GM18502 (cell line): Measurements from ENCODE around the gene RHBDD1.
A peak's percentile ranks its signal among the peaks of the same experiment; 100 is the strongest.

Experiments used
- ATAC-seq: cut with Tn5 transposase; IDR thresholded peaks from one replicate; pipeline ENCODE4 v1.9.1; 2021; ENCODE audit warnings: mild to moderate bottlenecking; ENCODE audit not compliant: unreplicated experiment, poor library complexity

Gene RHBDD1

GRCh38 chr2:226883296-226883795 is 47.5 kb downstream of the RHBDD1 start:
- no peak for ATAC-seq

- ATAC-seq: no peak
Observed at GRCh38 chr2:226884166-226884565, 48.3 kb downstream of the RHBDD1 start.

- no peak for ATAC-seq
Observed at GRCh38 chr2:226885769-226886435, 50.0 kb downstream of the RHBDD1 start.

GRCh38 chr2:226887940-226888339 is 52.1 kb downstream of the RHBDD1 start:
- no peak for ATAC-seq

GRCh38 chr2:226888378-226888965 is 52.6 kb downstream of the RHBDD1 start:
- ATAC-seq: no peak

GRCh38 chr2:226888971-226889370 is 53.1 kb downstream of the RHBDD1 start:
- no peak for ATAC-seq

GRCh38 chr2:226890286-226890685 is 54.4 kb downstream of the RHBDD1 start:
- no peak for ATAC-seq

- no peak for ATAC-seq
Observed at GRCh38 chr2:226891780-226892590, 56.1 kb downstream of the RHBDD1 start.

GRCh38 chr2:226892729-226893128 is 56.9 kb downstream of the RHBDD1 start:
- no peak for ATAC-seq

GRCh38 chr2:226893216-226893615 is 57.4 kb downstream of the RHBDD1 start:
- ATAC-seq: no peak

GRCh38 chr2:226894752-226895151 is 58.9 kb downstream of the RHBDD1 start:
- no peak for ATAC-seq

GRCh38 chr2:226895579-226895978 is 59.7 kb downstream of the RHBDD1 start:
- no peak for ATAC-seq

- ATAC-seq: no peak
Observed at GRCh38 chr2:226898121-226898520, 62.3 kb downstream of the RHBDD1 start.

GRCh38 chr2:226898897-226899296 is 63.0 kb downstream of the RHBDD1 start:
- no peak for ATAC-seq

GRCh38 chr2:226902041-226902966 is 66.5 kb downstream of the RHBDD1 start:
- ATAC-seq: no peak

- no peak for ATAC-seq
Observed at GRCh38 chr2:226903179-226903578, 67.3 kb downstream of the RHBDD1 start.

GRCh38 chr2:226904592-226904991 is 68.7 kb downstream of the RHBDD1 start:
- peak; percentile 49 for ATAC-seq

- ATAC-seq: peak; percentile 31
Observed at GRCh38 chr2:226905718-226906117, 69.9 kb downstream of the RHBDD1 start.

GRCh38 chr2:226906163-226906693 is 70.4 kb downstream of the RHBDD1 start:
- ATAC-seq: peak; percentile 82

- ATAC-seq: no peak
Observed at GRCh38 chr2:226909126-226909525, 73.3 kb downstream of the RHBDD1 start.
